ENCODE data around the gene PDE2A. TPM values are rescaled to one million over a fixed set of nuclear protein-coding genes. Genes with fewer than 3 reads are reported as not detected.

Gene PDE2A
- total RNA-seq, 4 donors from 2014 or later, result 40.2 to 69.6 (median 50.4) TPM

GRCh38 chr11:72665911-72666472 is 8.2 kb downstream of the PDE2A start:
- no peaks in the 10 kb centered on the region for H3K27me3 ChIP-seq
- no peak overlapping the region for H3K4me3 ChIP-seq (replicated peaks in 1 of 3)
- no peak for DNase-seq
- no peaks in the 10 kb centered on the region for H3K4me1 ChIP-seq
- no peak overlapping the region for H3K27ac ChIP-seq
- TF ChIP-seq POLR2A (IDR thresholded peaks at IDR 0.05) (no peak), CTCF (IDR thresholded peaks at IDR 0.05) (no peak)
- H3K36me3 ChIP-seq, result no peaks in the 10 kb centered on the region
- 28 to 36% methylated on average over 6 of the region's 6 CpGs for WGBS, 2 donors
- intact Hi-C loops (cut with DNase I), result no loop called here
- H3K9me3 ChIP-seq, result no peaks in the 10 kb centered on the region

- Histone ChIP-seq H3K4me3 (replicated peaks in 1 of 3) (no peak overlapping the region), H3K36me3 (no peaks in the 10 kb centered on the region), H3K27ac (no peak overlapping the region), H3K9me3 (no peaks in the 10 kb centered on the region), H3K4me1 (no peaks in the 10 kb centered on the region), H3K27me3 (no peaks in the 10 kb centered on the region)
- 77 to 83% methylated on average over 4 to 5 of the region's 5 CpGs for WGBS, 2 donors
- no peak for TF ChIP-seq POLR2A (IDR thresholded peaks at IDR 0.05)
- no peak for TF ChIP-seq CTCF (IDR thresholded peaks at IDR 0.05)
- intact Hi-C loops (cut with DNase I), result no loop called here
- DNase-seq, result no peak
Measured at GRCh38 chr11:72662036-72662435, 12.2 kb downstream of the PDE2A start.

GRCh38 chr11:72661486-72661885 is 12.7 kb downstream of the PDE2A start:
- H3K27me3 ChIP-seq, result no peaks in the 10 kb centered on the region
- H3K4me1 ChIP-seq, result no peaks in the 10 kb centered on the region
- TF ChIP-seq CTCF (IDR thresholded peaks at IDR 0.05) (no peak), POLR2A (IDR thresholded peaks at IDR 0.05) (no peak)
- WGBS, 2 donors, result 82 to 90% methylated on average over 9 of the region's 9 CpGs
- no peak overlapping the region for H3K27ac ChIP-seq
- H3K36me3 ChIP-seq, result no peaks in the 10 kb centered on the region
- H3K9me3 ChIP-seq, result no peaks in the 10 kb centered on the region
- intact Hi-C loops (cut with DNase I), result no loop called here
- DNase-seq, result no peak
- no peak overlapping the region for H3K4me3 ChIP-seq (replicated peaks in 1 of 3)

GRCh38 chr11:72658989-72659640 is 15.1 kb downstream of the PDE2A start:
- WGBS, 2 donors, result 83 to 84% methylated on average over 9 of the region's 9 CpGs
- Histone ChIP-seq H3K36me3 (no peaks in the 10 kb centered on the region), H3K27me3 (no peaks in the 10 kb centered on the region), H3K27ac (no peak overlapping the region), H3K9me3 (no peaks in the 10 kb centered on the region), H3K4me1 (no peaks in the 10 kb centered on the region), H3K4me3 (replicated peaks in 1 of 3) (no peak overlapping the region)
- intact Hi-C loops (cut with DNase I), result no loop called here
- TF ChIP-seq POLR2A (IDR thresholded peaks at IDR 0.05), result no peak
- no peak for TF ChIP-seq CTCF (IDR thresholded peaks at IDR 0.05)
- no peak for DNase-seq

- DNase-seq, result no peak
Measured at GRCh38 chr11:72657411-72658100, 16.7 kb downstream of the PDE2A start.

More at GRCh38 chr11:72657411-72658100, 16.7 kb downstream of the PDE2A start:
- intact Hi-C loops (cut with DNase I), result no loop called here
- Histone ChIP-seq H3K9me3 (no peaks in the 10 kb centered on the region), H3K36me3 (no peaks in the 10 kb centered on the region), H3K4me3 (replicated peaks in 1 of 3) (no peak overlapping the region), H3K4me1 (no peaks in the 10 kb centered on the region), H3K27ac (no peak overlapping the region), H3K27me3 (no peaks in the 10 kb centered on the region)
- no peak for TF ChIP-seq POLR2A (IDR thresholded peaks at IDR 0.05)
- 72 to 76% methylated on average over 6 of the region's 6 CpGs for WGBS, 2 donors
